ENCODE measurements around the gene ESPNL.

GRCh38 chr2:238150686-238151085, 50.5 kb downstream of the ESPNL start:
- no peak for TF ChIP-seq POLR2A (IDR thresholded peaks at IDR 0.05; ENCODE audit: extremely low read depth, insufficient read length)
- TF ChIP-seq, protein P1, sequence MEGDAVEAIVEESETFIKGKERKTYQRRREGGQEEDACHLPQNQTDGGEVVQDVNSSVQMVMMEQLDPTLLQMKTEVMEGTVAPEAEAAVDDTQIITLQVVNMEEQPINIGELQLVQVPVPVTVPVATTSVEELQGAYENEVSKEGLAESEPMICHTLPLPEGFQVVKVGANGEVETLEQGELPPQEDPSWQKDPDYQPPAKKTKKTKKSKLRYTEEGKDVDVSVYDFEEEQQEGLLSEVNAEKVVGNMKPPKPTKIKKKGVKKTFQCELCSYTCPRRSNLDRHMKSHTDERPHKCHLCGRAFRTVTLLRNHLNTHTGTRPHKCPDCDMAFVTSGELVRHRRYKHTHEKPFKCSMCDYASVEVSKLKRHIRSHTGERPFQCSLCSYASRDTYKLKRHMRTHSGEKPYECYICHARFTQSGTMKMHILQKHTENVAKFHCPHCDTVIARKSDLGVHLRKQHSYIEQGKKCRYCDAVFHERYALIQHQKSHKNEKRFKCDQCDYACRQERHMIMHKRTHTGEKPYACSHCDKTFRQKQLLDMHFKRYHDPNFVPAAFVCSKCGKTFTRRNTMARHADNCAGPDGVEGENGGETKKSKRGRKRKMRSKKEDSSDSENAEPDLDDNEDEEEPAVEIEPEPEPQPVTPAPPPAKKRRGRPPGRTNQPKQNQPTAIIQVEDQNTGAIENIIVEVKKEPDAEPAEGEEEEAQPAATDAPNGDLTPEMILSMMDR (IDR thresholded peaks at IDR 0.05; ENCODE audit: low read depth, low read length): no peak
